Stimulated activated naive B cell treated with anti-CD40 and anti-IgM and Interleukin-4, amounts not matched to agents 10 μg/mL and 1 μg/mL and 100 μg/mL, for 72 hours (primary cell): Measurements from ENCODE around the gene GALNT6.
A peak's percentile ranks its signal among the peaks of the same experiment; 100 is the strongest.

ENCODE experiments used
- ATAC-seq, 2 donors: fragments of 150-1000 bp; cut with Tn5 transposase; replicated peaks; 2 replicates each; pipeline ENCODE4 v1.10.0; 2021; ENCODE audit warnings: moderate library complexity in 1 of 2
- DNase-seq: peaks from one replicate; pipeline ENCODE4 v3.0.0; 2021
- H3K27ac Mint-ChIP-seq: one replicate; pipeline ENCODE4 v1.8.0; 2022; ENCODE audit warnings: mild to moderate bottlenecking, mixed read lengths
- H3K27me3 Mint-ChIP-seq, 2 donors: one replicate each; pipeline ENCODE4 v1.8.0; 2022; ENCODE audit warnings: mixed read lengths in 2 of 2
- H3K36me3 Mint-ChIP-seq, 2 donors: one replicate each; pipeline ENCODE4 v1.8.0; 2022; ENCODE audit warnings: mixed read lengths in 2 of 2, mild to moderate bottlenecking in 1 of 2
- H3K4me1 Mint-ChIP-seq, 2 donors: one replicate each; pipeline ENCODE4 v1.8.0; 2022; ENCODE audit warnings: mixed read lengths in 2 of 2, mild to moderate bottlenecking in 1 of 2
- H3K4me3 Mint-ChIP-seq, 2 donors: one replicate each; pipeline ENCODE4 v1.8.0; 2022; ENCODE audit warnings: mild to moderate bottlenecking in 2 of 2, mixed read lengths in 2 of 2, moderate library complexity in 1 of 2
- H3K9me3 Mint-ChIP-seq, 2 donors: one replicate each; pipeline ENCODE4 v1.8.0; 2022; ENCODE audit warnings: mixed read lengths in 2 of 2, mild to moderate bottlenecking in 1 of 2

Gene GALNT6

GRCh38 chr12:51397670-51398069 is 6.5 kb upstream of the GALNT6 start:
- Mint-ChIP-seq H3K27ac (no peak overlapping the region), H3K4me3 (no peak overlapping the region), H3K4me1 (peaks cover 35 to 54% of the 10 kb centered on the region in 2 donors), H3K9me3 (no peaks in the 10 kb centered on the region), H3K27me3 (no peaks in the 10 kb centered on the region), H3K36me3 (no peaks in the 10 kb centered on the region)
- DNase-seq (no peak), ATAC-seq (no peak)

DNA sequence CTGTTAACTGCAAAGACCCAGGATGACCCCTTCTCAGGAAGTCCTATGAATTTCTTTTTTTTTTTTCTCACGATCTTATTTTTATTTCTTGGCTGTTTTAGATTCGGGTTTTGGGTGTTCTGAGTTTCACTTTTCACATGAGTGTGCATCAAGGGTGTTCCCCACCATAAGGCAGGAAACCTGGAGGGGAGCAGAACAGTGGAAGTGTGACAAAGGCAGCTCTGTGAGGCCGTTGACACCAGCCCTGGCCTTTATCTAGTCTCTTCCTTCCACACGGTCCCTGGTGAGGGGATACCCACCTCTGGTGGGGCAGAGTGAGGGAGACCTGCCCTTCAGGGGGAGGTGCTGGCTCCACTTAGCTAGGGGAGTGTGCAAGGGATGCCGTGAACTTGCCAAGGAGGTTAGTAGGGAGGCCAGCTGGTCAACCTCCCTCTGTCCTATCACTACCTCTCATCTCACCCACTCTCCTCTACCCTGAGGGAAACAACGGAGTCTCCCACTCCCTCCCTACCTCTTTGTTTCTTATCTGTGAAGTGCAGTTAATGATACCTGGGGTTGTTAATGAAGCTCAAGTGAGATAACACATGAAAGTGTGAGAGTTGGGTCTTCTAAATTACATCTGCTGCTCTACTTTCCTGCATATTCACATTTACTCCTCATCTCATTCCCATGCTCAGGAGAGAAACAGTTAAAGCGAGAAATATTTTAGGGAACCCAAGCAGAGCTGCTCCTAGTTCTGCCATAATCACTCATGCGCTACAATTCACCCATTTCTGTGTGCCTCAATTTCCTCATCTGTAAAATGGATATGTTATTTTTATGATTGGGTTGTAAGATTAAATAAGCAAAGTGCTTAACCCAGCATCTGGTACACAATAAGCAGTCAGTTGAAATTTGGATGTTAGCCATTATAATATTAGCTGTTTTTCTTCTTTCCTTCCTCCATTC is 4.4 kb upstream of the GALNT6 start:
- Mint-ChIP-seq H3K36me3 (peaks cover 0 to 3% of the 10 kb centered on the region in 2 donors), H3K4me1 (peaks cover 43 to 66% of the 10 kb centered on the region in 2 donors), H3K4me3 (peak overlapping the region; percentile 67 to 77), H3K27me3 (no peaks in the 10 kb centered on the region), H3K9me3 (no peaks in the 10 kb centered on the region), H3K27ac (peak overlapping the region; percentile 75)
- ATAC-seq (peak; percentile 45 to 57), DNase-seq (peak; percentile 28)

GRCh38 chr12:51393676-51394545 is 2.7 kb upstream of the GALNT6 start:
- H3K4me1 Mint-ChIP-seq = peaks cover 55 to 75% of the 10 kb centered on the region in 2 donors

DNA sequence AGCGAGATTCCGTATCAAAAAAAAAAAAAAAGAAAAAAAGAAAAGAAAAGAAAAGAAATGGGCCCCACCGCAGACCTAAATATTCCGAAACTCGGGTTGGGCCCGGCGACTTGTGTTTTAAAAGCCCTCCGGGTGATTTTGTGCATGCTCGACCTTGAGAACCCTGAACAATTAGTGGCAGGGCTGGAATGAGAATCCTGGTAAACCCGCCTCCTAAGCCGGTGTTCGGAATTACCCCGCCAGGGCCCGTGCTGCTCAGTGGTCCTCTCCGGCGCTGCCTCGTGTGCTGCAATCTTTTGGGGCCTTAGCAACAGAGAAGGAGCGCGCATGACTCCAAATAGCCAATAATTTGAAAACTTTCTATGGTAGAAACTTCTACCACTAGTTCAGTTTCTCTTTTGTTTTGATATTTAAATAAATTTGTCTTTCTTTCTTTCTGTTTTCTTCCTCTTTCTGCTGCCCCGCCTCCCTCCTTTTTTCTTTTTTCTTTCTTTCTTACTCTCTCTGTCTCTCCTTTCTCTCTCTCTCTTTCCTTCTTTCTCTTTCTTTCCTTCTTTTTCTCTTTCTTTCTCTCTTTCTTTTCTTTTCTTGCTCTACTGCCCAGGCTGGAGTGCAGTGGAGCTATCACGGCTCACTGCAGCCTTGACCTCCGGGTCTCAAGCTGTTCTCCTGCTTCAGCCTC is 1.5 kb upstream of the GALNT6 start:
- Mint-ChIP-seq H3K36me3 (peaks cover 11 to 20% of the 10 kb centered on the region in 2 donors), H3K27me3 (no peaks in the 10 kb centered on the region), H3K4me3 (peak overlapping the region; percentile 90 to 99), H3K27ac (peak overlapping the region; percentile 93), H3K9me3 (no peaks in the 10 kb centered on the region), H3K4me1 (peaks cover 62 to 77% of the 10 kb centered on the region in 2 donors)
- ATAC-seq (peak; percentile 16 to 32), DNase-seq (no peak)

More at GRCh38 chr12:51393676-51394545, 2.7 kb upstream of the GALNT6 start:
- Mint-ChIP-seq H3K27me3 (no peaks in the 10 kb centered on the region), H3K4me3 (peak overlapping the region; percentile 90 to 99), H3K9me3 (no peaks in the 10 kb centered on the region), H3K27ac (no peak overlapping the region), H3K36me3 (peaks cover 3 to 9% of the 10 kb centered on the region in 2 donors)
- DNase-seq (no peak), ATAC-seq (no peak)

- Mint-ChIP-seq H3K27ac (peak overlapping the region; percentile 99), H3K36me3 (peaks cover 17 to 32% of the 10 kb centered on the region in 2 donors), H3K27me3 (no peaks in the 10 kb centered on the region), H3K4me3 (peak overlapping the region; percentile 90 to 99), H3K9me3 (no peaks in the 10 kb centered on the region), H3K4me1 (peaks cover 69 to 86% of the 10 kb centered on the region in 2 donors)
- DNase-seq (peak; percentile 33), ATAC-seq (peak; percentile 40 to 44)
Measured at GRCh38 chr12:51390891-51391282, 319 bp downstream of the GALNT6 start.

DNA sequence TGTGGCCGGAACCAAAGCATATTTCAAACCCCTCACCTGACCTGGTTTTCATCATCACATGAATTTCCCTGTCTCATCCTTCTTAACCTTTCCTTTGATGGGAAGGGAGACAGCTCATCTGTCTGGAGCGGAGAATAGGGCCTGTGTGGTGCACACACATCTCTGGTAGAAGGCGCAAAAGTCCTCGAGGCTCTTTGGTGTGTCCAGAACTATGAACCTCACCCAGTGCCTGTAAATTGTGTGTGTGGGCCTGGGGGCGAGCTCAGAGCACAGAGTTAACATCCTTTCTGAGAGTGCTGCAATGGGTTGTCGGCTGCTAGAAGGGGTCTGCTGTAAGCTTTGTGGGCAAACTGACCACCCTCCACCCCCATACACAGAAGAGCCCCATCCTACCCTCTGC is 749 bp downstream of the GALNT6 start:
- Mint-ChIP-seq H3K4me3 (peak overlapping the region; percentile 90 to 99), H3K27ac (peak overlapping the region; percentile 99), H3K4me1 (peaks cover 64 to 82% of the 10 kb centered on the region in 2 donors), H3K36me3 (peaks cover 17 to 35% of the 10 kb centered on the region in 2 donors), H3K27me3 (no peaks in the 10 kb centered on the region), H3K9me3 (no peaks in the 10 kb centered on the region)
- DNase-seq (no peak), ATAC-seq (peak; percentile 3 to 5)

DNA sequence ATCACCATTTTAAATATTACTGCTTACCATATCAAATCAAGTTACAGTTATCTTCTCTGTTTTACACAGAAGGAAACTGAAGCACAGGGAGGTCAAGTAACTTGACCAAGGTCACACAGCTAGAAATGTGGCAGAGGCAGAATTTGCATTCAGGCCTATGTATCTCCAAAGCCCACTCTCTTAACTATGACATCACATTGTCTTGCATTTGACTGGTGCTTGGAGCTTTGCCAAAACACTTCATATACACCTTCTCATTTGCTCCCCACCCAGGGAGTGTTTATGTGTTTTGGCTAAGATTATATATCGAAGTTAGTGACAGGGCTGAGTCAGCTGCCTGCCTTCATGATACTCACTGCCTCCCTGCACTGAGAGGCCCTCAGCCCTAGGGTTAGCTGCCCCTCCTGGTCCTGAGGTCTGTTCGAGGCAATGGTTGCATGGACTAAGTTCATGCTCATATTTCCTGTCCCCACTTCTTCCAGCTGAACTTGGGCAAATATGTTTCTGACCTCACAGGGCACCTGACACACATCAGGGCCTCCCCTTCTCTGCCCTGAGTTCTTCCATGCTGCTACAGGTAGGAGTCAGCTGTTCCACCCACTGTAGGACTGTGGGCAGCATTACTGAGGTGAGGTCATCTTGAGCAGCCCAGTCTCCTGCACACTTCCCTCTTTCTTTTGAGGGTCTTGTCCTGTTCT is 1.8 kb downstream of the GALNT6 start:
- ATAC-seq (peak; percentile 53 to 63), DNase-seq (peak; percentile 26)
- H3K27ac Mint-ChIP-seq = peak overlapping the region; percentile 74
- H3K4me3 Mint-ChIP-seq = peak overlapping the region; percentile 58 to 90
- peaks cover 17 to 36% of the 10 kb centered on the region in 2 donors for H3K36me3 Mint-ChIP-seq
- no peaks in the 10 kb centered on the region for H3K27me3 Mint-ChIP-seq
- H3K9me3 Mint-ChIP-seq = no peaks in the 10 kb centered on the region
- peaks cover 60 to 72% of the 10 kb centered on the region in 2 donors for H3K4me1 Mint-ChIP-seq

GRCh38 chr12:51388846-51389245 is 2.4 kb downstream of the GALNT6 start:
- Mint-ChIP-seq H3K27me3 (no peaks in the 10 kb centered on the region), H3K4me1 (peaks cover 57 to 71% of the 10 kb centered on the region in 2 donors), H3K9me3 (no peaks in the 10 kb centered on the region), H3K36me3 (peaks cover 20 to 39% of the 10 kb centered on the region in 2 donors), H3K4me3 (no peak overlapping the region), H3K27ac (peak overlapping the region; percentile 1)
- ATAC-seq = no peak
- no peak for DNase-seq

GRCh38 chr12:51388069-51388799 is 3.0 kb downstream of the GALNT6 start:
- Mint-ChIP-seq H3K27me3 (no peaks in the 10 kb centered on the region), H3K9me3 (no peaks in the 10 kb centered on the region), H3K4me3 (peak overlapping the region; percentile 26 to 49), H3K4me1 (peaks cover 57 to 71% of the 10 kb centered on the region in 2 donors), H3K36me3 (peaks cover 24 to 43% of the 10 kb centered on the region in 2 donors), H3K27ac (peak overlapping the region; percentile 31)
- ATAC-seq (no peak), DNase-seq (no peak)

- Mint-ChIP-seq H3K9me3 (no peaks in the 10 kb centered on the region), H3K27me3 (no peaks in the 10 kb centered on the region), H3K4me1 (peaks cover 63 to 78% of the 10 kb centered on the region in 2 donors), H3K4me3 (no peak overlapping the region), H3K36me3 (peaks cover 36 to 60% of the 10 kb centered on the region in 2 donors), H3K27ac (no peak overlapping the region)
- ATAC-seq (no peak), DNase-seq (no peak)
Measured at GRCh38 chr12:51386351-51386750, 4.9 kb downstream of the GALNT6 start.

- Mint-ChIP-seq H3K36me3 (peaks cover 50 to 73% of the 10 kb centered on the region in 2 donors), H3K4me1 (peaks cover 51 to 66% of the 10 kb centered on the region in 2 donors), H3K27me3 (no peaks in the 10 kb centered on the region), H3K27ac (no peak overlapping the region), H3K9me3 (no peaks in the 10 kb centered on the region), H3K4me3 (no peak overlapping the region)
- DNase-seq (no peak), ATAC-seq (peak in 1 of 2 donors; percentile 51)
Measured at GRCh38 chr12:51383269-51383905, 7.8 kb downstream of the GALNT6 start.

GRCh38 chr12:51382173-51382572 is 9.0 kb downstream of the GALNT6 start:
- Mint-ChIP-seq H3K9me3 (no peaks in the 10 kb centered on the region), H3K36me3 (peaks cover 52 to 74% of the 10 kb centered on the region in 2 donors), H3K4me1 (peaks cover 50 to 67% of the 10 kb centered on the region in 2 donors), H3K27me3 (peaks cover 0 to 5% of the 10 kb centered on the region in 2 donors), H3K4me3 (no peak overlapping the region), H3K27ac (no peak overlapping the region)
- DNase-seq = no peak
- ATAC-seq = peak in 1 of 2 donors; percentile 14
